ENCODE results near the gene UXT.

The UXT gene

GRCh38 chrX:47612418-47612817 lies 46.6 kb downstream of the UXT start:
- CTCF ChIA-PET, result no interaction called here
- no peak for DNase-seq (ENCODE audit: low read depth, low spot score)
- POLR2A ChIA-PET, result no interaction called here
- H3K4me3 ChIP-seq (ENCODE audit: low read depth, low read length), result no peak overlapping the region
- TF ChIP-seq, protein P1, sequence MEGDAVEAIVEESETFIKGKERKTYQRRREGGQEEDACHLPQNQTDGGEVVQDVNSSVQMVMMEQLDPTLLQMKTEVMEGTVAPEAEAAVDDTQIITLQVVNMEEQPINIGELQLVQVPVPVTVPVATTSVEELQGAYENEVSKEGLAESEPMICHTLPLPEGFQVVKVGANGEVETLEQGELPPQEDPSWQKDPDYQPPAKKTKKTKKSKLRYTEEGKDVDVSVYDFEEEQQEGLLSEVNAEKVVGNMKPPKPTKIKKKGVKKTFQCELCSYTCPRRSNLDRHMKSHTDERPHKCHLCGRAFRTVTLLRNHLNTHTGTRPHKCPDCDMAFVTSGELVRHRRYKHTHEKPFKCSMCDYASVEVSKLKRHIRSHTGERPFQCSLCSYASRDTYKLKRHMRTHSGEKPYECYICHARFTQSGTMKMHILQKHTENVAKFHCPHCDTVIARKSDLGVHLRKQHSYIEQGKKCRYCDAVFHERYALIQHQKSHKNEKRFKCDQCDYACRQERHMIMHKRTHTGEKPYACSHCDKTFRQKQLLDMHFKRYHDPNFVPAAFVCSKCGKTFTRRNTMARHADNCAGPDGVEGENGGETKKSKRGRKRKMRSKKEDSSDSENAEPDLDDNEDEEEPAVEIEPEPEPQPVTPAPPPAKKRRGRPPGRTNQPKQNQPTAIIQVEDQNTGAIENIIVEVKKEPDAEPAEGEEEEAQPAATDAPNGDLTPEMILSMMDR (IDR thresholded peaks at IDR 0.05; ENCODE audit: insufficient read depth, low read length, missing control alignments), result no peak

DNA sequence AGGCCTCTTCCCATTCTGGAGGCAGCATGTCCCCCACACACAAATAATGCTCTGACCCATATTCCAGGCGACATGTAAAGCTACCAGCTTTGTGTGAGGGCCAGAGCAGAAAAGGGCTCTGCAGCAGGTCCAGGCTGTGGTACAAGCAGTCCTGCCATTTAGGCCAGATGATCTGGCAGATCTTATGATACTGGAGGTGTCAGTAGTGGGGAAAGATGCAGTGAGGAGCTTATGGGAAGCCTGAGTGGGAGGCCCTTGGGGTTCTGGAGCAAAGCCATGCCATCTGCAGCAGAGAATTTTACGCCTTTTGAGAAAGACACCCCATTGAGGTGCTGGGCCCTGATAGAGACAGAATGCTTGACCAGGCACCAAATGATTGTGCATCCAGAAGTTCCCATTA lies 47.1 kb downstream of the UXT start:
- TF ChIP-seq, protein P1 (IDR thresholded peaks at IDR 0.05; ENCODE audit: insufficient read depth, low read length, missing control alignments), result no peak
- ChIA-PET POLR2A (no interaction called here), CTCF (no interaction called here)
- DNase-seq (ENCODE audit: low read depth, low spot score), result no peak
- H3K4me3 ChIP-seq (ENCODE audit: low read depth, low read length), result no peak overlapping the region

DNA sequence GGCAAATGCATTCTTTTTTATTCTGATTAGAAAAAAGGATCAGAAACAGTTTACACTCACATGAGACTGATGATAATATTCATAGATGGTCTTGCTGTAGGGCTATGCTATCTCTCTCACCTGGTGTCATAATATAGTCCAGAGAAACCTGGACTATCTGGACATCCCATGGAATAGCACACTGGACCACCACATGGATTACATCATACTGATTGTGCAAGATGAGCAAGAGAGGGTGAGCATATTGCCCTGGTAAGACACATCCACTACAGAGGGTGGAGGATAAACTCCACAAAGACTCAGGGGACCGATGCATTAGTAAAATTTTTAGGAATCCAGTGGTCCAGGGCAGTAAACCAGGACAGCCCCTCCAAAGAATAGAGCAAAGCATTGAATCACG lies 47.5 kb downstream of the UXT start:
- POLR2A ChIA-PET, result no interaction called here
- TF ChIP-seq, protein P1 (IDR thresholded peaks at IDR 0.05; ENCODE audit: insufficient read depth, low read length, missing control alignments), result no peak
- no peak overlapping the region for H3K4me3 ChIP-seq (ENCODE audit: low read depth, low read length)
- CTCF ChIA-PET, result no interaction called here
- no peak for DNase-seq (ENCODE audit: low read depth, low spot score)

- CTCF ChIA-PET, result no interaction called here
- TF ChIP-seq, protein P1 (IDR thresholded peaks at IDR 0.05; ENCODE audit: insufficient read depth, low read length, missing control alignments), result no peak
- DNase-seq (ENCODE audit: low read depth, low spot score), result no peak
- H3K4me3 ChIP-seq (ENCODE audit: low read depth, low read length), result no peak overlapping the region
- POLR2A ChIA-PET, result no interaction called here
Measured at GRCh38 chrX:47610511-47610910, 48.5 kb downstream of the UXT start.

DNA sequence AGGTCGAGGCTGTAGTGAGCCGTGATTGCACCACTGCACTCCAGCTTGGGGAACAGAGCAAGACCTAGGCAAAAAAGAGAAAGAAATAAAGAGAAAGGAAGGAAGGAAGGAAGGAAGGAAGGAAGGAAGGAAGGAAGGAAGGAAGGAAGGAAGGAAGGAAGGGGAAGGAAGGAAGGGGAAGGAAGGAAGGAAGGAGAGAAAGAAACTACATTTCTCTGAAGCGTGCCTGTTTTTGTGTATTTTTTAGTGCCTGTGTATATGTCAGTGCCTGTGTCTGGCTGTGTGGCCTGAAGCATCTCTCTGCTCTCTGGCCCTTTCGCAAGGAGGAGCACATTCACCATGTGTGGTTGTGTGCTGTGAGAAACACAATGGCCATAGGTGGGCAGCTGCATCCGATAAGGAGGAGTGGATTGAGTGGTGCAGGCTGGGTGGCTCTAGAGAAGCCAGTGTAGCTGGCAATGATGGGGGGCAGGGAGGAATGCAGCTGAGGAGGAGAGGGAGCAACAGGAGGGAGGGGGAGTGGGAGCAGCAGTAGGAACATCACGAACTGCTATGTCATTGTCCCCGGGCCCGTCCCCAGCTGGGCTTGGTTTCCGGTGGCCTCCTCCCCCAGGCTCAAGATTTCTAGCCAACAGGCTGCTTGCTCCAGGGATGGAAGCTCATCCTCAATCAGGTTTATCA lies 50.7 kb downstream of the UXT start:
- CTCF ChIA-PET, result interaction anchor here (0.5 kb wide), 1 partner anchor 107 kb away, joined by 3 read pairs; no protein-coding TSS in a partner anchor
- POLR2A ChIA-PET, result no interaction called here
- H3K4me3 ChIP-seq (ENCODE audit: low read depth, low read length), result no peak overlapping the region
- TF ChIP-seq, protein P1 (IDR thresholded peaks at IDR 0.05; ENCODE audit: insufficient read depth, low read length, missing control alignments), result no peak
- no peak for DNase-seq (ENCODE audit: low read depth, low spot score)

DNA sequence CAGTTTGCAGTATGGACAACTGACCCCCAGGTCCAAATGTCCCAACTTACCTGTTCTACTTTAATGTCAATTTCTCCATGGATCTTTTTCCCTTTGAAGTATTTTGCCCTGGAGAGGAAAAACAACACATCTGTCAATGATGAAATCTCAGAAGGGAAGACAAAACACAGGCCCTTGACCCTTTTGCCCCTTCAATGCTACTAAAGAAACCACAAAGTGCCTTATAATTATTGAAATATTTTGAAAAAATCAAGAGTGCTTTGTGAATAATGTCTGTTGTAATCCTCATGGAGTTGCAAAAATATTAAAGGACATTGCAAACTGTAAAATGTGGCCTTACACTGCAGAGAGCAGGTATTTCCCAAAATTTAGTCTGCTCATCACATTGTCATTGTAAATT lies 51.9 kb downstream of the UXT start:
- CTCF ChIA-PET, result no interaction called here
- TF ChIP-seq, protein P1 (IDR thresholded peaks at IDR 0.05; ENCODE audit: insufficient read depth, low read length, missing control alignments), result no peak
- POLR2A ChIA-PET, result no interaction called here
- no peak overlapping the region for H3K4me3 ChIP-seq (ENCODE audit: low read depth, low read length)
- no peak for DNase-seq (ENCODE audit: low read depth, low spot score)
